ENCODE data around the gene PLCXD1.

Gene PLCXD1

DNA sequence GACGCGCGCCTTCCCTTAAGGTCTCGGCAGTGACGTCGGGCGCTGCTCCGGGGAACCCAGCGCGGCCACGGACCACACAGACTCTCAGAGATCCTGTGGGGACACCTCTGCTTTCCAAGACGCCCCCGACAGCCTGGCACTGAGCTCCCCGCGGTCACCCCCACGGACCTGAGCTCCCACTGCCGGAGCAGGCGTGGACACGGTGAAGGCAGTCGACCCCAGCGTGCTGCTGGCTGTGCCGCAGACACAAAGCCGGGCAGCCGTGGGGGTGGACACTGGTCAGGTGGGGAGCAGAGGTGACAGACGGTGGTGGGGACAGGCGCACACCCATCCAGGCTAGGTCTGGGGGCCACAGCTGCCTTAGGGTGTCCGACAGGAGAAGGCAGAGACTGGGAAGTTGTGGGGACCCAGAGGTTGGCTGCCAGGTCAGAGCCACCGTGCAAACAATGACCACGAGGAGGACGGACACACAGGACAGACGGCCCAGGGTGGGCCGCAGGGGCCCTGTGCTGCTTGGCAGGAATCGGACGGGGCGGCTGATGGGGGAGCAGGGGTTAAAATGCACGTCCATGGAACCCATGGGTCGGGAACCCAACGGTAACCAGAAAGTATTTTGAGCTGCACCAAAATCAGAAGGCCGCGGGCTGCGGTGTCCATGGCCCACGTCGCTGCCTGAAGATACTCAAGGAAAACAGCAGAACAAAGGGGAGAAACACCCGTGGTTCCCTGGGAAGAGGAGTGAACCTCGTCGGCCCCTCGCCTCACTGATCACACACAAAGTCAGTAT lies 54.0 kb downstream of the PLCXD1 start:
- H3K4me3 ChIP-seq (ENCODE audit: low read depth, low read length): no peak overlapping the region
- in situ Hi-C loops (cut with HindIII; ENCODE audit: low sequenced_read_pairs): no loop called here
- TF ChIP-seq, protein P1, sequence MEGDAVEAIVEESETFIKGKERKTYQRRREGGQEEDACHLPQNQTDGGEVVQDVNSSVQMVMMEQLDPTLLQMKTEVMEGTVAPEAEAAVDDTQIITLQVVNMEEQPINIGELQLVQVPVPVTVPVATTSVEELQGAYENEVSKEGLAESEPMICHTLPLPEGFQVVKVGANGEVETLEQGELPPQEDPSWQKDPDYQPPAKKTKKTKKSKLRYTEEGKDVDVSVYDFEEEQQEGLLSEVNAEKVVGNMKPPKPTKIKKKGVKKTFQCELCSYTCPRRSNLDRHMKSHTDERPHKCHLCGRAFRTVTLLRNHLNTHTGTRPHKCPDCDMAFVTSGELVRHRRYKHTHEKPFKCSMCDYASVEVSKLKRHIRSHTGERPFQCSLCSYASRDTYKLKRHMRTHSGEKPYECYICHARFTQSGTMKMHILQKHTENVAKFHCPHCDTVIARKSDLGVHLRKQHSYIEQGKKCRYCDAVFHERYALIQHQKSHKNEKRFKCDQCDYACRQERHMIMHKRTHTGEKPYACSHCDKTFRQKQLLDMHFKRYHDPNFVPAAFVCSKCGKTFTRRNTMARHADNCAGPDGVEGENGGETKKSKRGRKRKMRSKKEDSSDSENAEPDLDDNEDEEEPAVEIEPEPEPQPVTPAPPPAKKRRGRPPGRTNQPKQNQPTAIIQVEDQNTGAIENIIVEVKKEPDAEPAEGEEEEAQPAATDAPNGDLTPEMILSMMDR (IDR thresholded peaks at IDR 0.05; ENCODE audit: low read depth, low read length): no peak
- DNase-seq (ENCODE audit: low read depth, low spot score): no peak

DNA sequence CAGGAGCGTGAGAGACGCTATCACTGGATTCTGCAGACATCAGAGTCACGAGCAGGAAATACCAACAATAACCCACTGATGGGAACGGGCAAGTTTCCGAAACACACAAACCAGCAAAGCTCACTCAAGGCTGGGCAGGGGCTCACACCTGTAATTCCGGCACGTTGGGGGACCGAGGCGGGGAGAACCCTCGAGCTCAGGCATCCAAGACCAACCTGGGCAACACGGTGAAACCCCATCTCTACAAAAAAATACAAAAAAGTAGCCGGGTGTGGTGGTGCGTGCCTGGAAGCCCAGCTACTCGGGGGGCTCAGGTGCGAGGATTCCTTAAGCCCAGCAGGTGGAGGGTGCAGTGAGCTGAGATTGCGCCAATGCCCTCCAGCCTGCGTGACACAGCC lies 54.6 kb downstream of the PLCXD1 start:
- no peak for DNase-seq (ENCODE audit: low read depth, low spot score)
- in situ Hi-C loops (cut with HindIII; ENCODE audit: low sequenced_read_pairs): no loop called here
- TF ChIP-seq, protein P1 (IDR thresholded peaks at IDR 0.05; ENCODE audit: low read depth, low read length): no peak
- H3K4me3 ChIP-seq (ENCODE audit: low read depth, low read length): no peak overlapping the region

DNA sequence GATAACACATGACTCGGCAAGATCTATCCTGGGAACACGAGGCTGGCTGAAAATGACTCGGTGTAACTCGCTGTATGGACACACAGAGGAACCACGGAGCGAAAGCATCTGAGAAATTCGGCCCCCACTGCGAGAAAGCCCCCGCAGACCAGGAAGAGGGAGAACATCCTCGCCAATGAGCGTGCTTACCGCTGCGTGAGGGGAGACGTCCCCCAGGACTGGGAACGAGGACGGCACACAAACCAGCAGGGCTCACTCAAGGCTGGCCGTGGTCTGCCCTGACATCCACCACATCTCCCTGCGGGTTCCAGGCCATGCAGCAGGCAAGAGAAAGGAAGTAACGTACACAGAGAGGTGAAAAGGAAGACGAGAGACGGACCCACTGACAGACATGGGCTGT lies 55.0 kb downstream of the PLCXD1 start:
- no peak overlapping the region for H3K4me3 ChIP-seq (ENCODE audit: low read depth, low read length)
- TF ChIP-seq, protein P1 (IDR thresholded peaks at IDR 0.05; ENCODE audit: low read depth, low read length): no peak
- DNase-seq (ENCODE audit: low read depth, low spot score): no peak
- in situ Hi-C loops (cut with HindIII; ENCODE audit: low sequenced_read_pairs): no loop called here

DNA sequence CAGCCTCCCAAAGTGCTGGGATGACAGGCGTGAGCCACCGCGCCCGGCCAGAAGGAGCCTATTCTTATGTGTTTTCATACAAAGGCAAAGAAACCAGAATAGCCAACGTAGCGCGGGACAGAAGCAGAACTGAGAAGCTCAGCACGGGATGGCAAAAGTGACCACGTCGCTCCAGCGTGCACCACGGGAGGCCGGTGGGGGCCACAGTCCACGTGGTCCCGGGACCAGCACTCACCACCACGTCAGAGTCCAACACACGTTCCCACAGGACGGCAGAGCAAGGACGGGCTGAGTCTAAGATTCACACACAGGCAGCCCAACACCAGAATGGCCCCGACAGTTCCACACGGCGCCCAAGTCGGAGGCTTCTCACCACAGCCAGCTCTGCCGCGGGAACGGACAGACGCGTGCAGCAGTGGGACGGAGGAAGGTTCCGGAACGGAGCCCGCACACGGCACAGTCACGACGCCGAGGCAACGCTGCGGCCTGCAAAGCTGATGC lies 56.2 kb downstream of the PLCXD1 start:
- TF ChIP-seq, protein P1 (IDR thresholded peaks at IDR 0.05; ENCODE audit: low read depth, low read length): no peak
- DNase-seq (ENCODE audit: low read depth, low spot score): no peak
- in situ Hi-C loops (cut with HindIII; ENCODE audit: low sequenced_read_pairs): no loop called here
- no peak overlapping the region for H3K4me3 ChIP-seq (ENCODE audit: low read depth, low read length)

DNA sequence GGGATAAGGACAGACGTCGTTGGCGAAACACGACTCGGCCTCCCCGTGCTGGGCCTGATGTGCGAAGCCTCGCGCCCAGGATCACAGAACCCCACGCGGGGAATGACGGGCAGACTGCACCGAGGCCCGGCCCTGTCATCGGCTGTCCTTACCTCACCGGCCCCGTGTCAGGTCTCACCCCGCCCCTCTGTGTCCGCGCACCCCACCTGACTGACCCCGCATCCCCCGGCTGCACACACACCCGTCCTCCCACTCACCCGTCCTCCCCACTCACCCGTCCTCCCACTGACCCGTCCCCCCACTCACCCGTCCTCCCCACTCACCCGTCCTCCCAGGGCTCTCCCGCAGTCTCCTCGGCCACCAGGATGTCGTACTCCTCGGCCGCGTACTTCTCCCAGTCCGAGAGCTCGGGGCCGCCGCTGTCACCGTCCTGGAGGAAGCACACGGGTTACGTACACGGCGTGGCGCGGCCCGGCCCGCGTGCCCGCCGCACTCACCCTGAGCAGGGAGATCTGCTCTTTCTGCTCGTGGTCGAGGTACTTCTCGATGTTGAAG lies 57.2 kb downstream of the PLCXD1 start:
- TF ChIP-seq, protein P1 (IDR thresholded peaks at IDR 0.05; ENCODE audit: low read depth, low read length): no peak
- DNase-seq (ENCODE audit: low read depth, low spot score): no peak
- H3K4me3 ChIP-seq (ENCODE audit: low read depth, low read length): no peak overlapping the region
- in situ Hi-C loops (cut with HindIII; ENCODE audit: low sequenced_read_pairs): no loop called here

DNA sequence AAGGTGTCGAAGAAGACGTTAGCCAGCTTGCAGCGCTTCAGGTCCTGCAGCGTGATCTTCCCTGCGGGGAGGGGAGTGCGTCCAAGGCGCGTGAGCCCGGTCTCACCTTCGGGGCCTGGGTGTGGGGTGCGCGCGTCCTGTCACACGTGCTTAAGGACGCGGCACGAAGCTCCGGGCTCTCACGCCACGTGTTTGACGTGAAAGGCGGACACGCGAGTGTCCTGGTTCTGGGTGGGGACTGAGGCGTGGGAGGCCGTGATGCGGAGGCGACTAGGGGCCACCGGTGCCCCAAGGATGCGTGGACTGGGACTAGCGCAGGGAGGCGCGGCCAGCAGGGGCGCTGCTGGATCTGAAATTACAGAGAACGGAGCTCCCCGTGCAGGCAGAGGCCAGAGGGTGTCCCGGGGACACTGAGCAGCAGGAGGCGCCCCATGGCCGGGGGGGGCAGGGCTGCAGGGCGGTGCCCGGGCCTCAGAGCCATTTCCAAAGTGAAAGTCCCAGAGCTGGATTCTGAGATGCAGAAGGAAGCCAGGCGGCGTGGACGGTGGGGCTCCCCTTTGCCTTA lies 57.7 kb downstream of the PLCXD1 start:
- TF ChIP-seq, protein P1 (IDR thresholded peaks at IDR 0.05; ENCODE audit: low read depth, low read length): no peak
- no peak overlapping the region for H3K4me3 ChIP-seq (ENCODE audit: low read depth, low read length)
- no peak for DNase-seq (ENCODE audit: low read depth, low spot score)
- in situ Hi-C loops (cut with HindIII; ENCODE audit: low sequenced_read_pairs): no loop called here

All from astrocyte of the spinal cord (primary cell).